Endodermal cell (in vitro differentiated cells): ENCODE data around the gene SSH2. TPM values are rescaled to one million over a fixed set of nuclear protein-coding genes. Genes with fewer than 3 reads are reported as not detected.

ENCODE experiments used
- DNase-seq: peaks from one replicate; pipeline ENCODE4 v3.0.0-alpha.2; 2017
- H3K27ac ChIP-seq: 2 replicates; pipeline ENCODE4 v1.5.1; 2013; ENCODE audit warnings: mild to moderate bottlenecking, low read depth, low read length, moderate library complexity
- H3K27me3 ChIP-seq: 2 replicates; pipeline ENCODE4 v1.6.1; 2013; ENCODE audit warnings: mild to moderate bottlenecking, low read length, moderate library complexity; ENCODE audit not compliant: insufficient read depth, control insufficient read depth, poor library complexity, severe bottlenecking
- H3K36me3 ChIP-seq: 2 replicates; pipeline ENCODE4 v1.7.0; 2013; ENCODE audit warnings: mild to moderate bottlenecking, low read length, moderate library complexity; ENCODE audit not compliant: control insufficient read depth, insufficient read depth
- H3K4me1 ChIP-seq: one replicate; pipeline ENCODE4 v1.7.0; 2013; ENCODE audit warnings: low read length; ENCODE audit not compliant: control insufficient read depth, insufficient read depth
- H3K4me3 ChIP-seq: 2 replicates; pipeline ENCODE4 v1.5.1; 2013; ENCODE audit warnings: mild to moderate bottlenecking, low read length, moderate library complexity
- H3K9ac ChIP-seq: 2 replicates; pipeline ENCODE4 v1.6.1; 2013; ENCODE audit warnings: mild to moderate bottlenecking, low read length, moderate library complexity; ENCODE audit not compliant: poor library complexity, severe bottlenecking; ENCODE audit errors: extremely low read depth
- H3K9me3 ChIP-seq: 2 replicates; pipeline ENCODE4 v1.6.1; 2013; ENCODE audit warnings: mild to moderate bottlenecking, low read length, moderate library complexity; ENCODE audit not compliant: control insufficient read depth
- H3K27ac Mint-ChIP-seq: 2 replicates; pipeline ENCODE4 v1.8.0; 2020; ENCODE audit warnings: mixed read lengths
- H3K27me3 Mint-ChIP-seq: 2 replicates; pipeline ENCODE4 v1.8.0; 2021; ENCODE audit warnings: mild to moderate bottlenecking, mixed read lengths; ENCODE audit not compliant: insufficient read depth
- H3K36me3 Mint-ChIP-seq: 2 replicates; pipeline ENCODE4 v1.8.0; 2020; ENCODE audit warnings: low read depth, mixed read lengths
- H3K4me1 Mint-ChIP-seq: 2 replicates; pipeline ENCODE4 v1.8.0; 2020; ENCODE audit warnings: mixed read lengths
- H3K4me3 Mint-ChIP-seq: 2 replicates; pipeline ENCODE4 v1.8.0; 2020; ENCODE audit warnings: mild to moderate bottlenecking, moderate library complexity, mixed read lengths
- H3K9me3 Mint-ChIP-seq: 2 replicates; pipeline ENCODE4 v1.8.0; 2020; ENCODE audit warnings: mild to moderate bottlenecking, mixed read lengths
- CTCF ChIP-seq: fragments of 200-600 bp; sonication (generic); conservative IDR thresholded peaks from 2 replicates; pipeline ENCODE4 v1.5.0; 2021; ENCODE audit warnings: antibody characterized with exemption, mild to moderate bottlenecking
- WGBS, 2 experiments: methylation state at CpG; one replicate each; pipeline versions ENCODE4 v1.1.5 to v1.1.7; 2013; ENCODE audit warnings: missing lambda C conversion rate in 2 of 2, mixed read lengths in 1 of 2; ENCODE audit not compliant: insufficient coverage in 1 of 2, insufficient read length in 1 of 2; 5-methylcytosine and 5-hydroxymethylcytosine counted together
- total RNA-seq, 2 donors: library from RNA; stranded (reverse); fragmentation: NEBNext Ultra II Directional in 1 of 2; extraction: Animal tissue kit (Norgen Biotek cat#: 25700) in 1 of 2; gene quantifications; 2 replicates in 1 of 2; 3 replicates in 1 of 2; pipeline ENCODE4 v1.2.1, GENCODE V29; 2021

Gene SSH2
- total RNA-seq, 2 donors from 2014 or later = 11.3 to 13.5 TPM

GRCh38 chr17:29661213-29661612 is 268.8 kb downstream of the SSH2 start:
- no peak overlapping the region for H3K4me3 Mint-ChIP-seq
- H3K36me3 ChIP-seq = no peaks in the 10 kb centered on the region
- peaks cover 7% of the 10 kb centered on the region for H3K36me3 Mint-ChIP-seq
- TF ChIP-seq CTCF = no peak
- no peaks in the 10 kb centered on the region for H3K27me3 Mint-ChIP-seq
- H3K27ac ChIP-seq = no peak overlapping the region
- no peaks in the 10 kb centered on the region for H3K9me3 ChIP-seq
- no peak overlapping the region for H3K4me3 ChIP-seq
- DNase-seq = no peak
- H3K4me1 Mint-ChIP-seq = peaks cover 5% of the 10 kb centered on the region
- H3K27ac Mint-ChIP-seq = no peak overlapping the region
- H3K4me1 ChIP-seq = no peaks in the 10 kb centered on the region
- 96% methylated on average over 2 of the region's 2 CpGs; no CpG with 5 or more reads in 1 of the 2 experiments for WGBS, 2 experiments
- no peaks in the 10 kb centered on the region for H3K9me3 Mint-ChIP-seq
- no peaks in the 10 kb centered on the region for H3K27me3 ChIP-seq
- no peak overlapping the region for H3K9ac ChIP-seq

GRCh38 chr17:29659155-29659554 is 270.9 kb downstream of the SSH2 start:
- no peak overlapping the region for H3K4me3 Mint-ChIP-seq
- no peak overlapping the region for H3K4me3 ChIP-seq
- no peak overlapping the region for H3K27ac Mint-ChIP-seq

DNA sequence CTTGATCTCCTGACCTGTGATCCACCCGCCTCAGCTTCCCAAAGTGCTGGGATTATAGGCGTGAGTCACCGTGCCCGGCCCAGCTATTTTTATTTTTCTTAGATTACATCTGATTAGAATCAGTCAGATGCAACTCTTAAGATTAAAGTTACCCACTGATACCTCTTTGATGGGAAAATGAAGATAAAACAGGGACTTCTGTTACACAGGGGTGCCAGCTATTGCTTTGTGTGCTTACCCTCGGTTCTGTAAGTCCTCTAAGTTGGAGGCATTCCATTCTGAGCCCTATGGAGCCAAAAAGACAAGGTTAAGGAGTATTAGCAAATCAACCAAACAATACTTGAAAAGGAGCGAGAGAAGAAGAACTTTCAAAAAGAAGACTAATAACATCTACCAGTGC is 274.7 kb downstream of the SSH2 start:
- Mint-ChIP-seq H3K36me3 (peaks cover under 1% of the 10 kb centered on the region), H3K9me3 (no peaks in the 10 kb centered on the region), H3K4me1 (peaks cover 1% of the 10 kb centered on the region), H3K27ac (no peak overlapping the region), H3K27me3 (no peaks in the 10 kb centered on the region), H3K4me3 (no peak overlapping the region)
- Histone ChIP-seq H3K36me3 (no peaks in the 10 kb centered on the region), H3K9me3 (no peaks in the 10 kb centered on the region), H3K9ac (no peak overlapping the region), H3K27me3 (no peaks in the 10 kb centered on the region), H3K27ac (no peak overlapping the region), H3K4me1 (no peaks in the 10 kb centered on the region), H3K4me3 (no peak overlapping the region)
- TF ChIP-seq CTCF = no peak
- 94 to 97% methylated on average over 5 to 6 of the region's 6 CpGs for WGBS, 2 experiments
- DNase-seq = no peak

More at GRCh38 chr17:29659155-29659554, 270.9 kb downstream of the SSH2 start:
- Histone ChIP-seq H3K27me3 (no peaks in the 10 kb centered on the region), H3K9me3 (no peaks in the 10 kb centered on the region), H3K27ac (no peak overlapping the region), H3K36me3 (no peaks in the 10 kb centered on the region), H3K4me1 (no peaks in the 10 kb centered on the region), H3K9ac (no peak overlapping the region)
- no peaks in the 10 kb centered on the region for H3K27me3 Mint-ChIP-seq
- no peak for TF ChIP-seq CTCF
- no peaks in the 10 kb centered on the region for H3K9me3 Mint-ChIP-seq
- 95 to 97% methylated on average over 2 of the region's 2 CpGs for WGBS, 2 experiments
- peaks cover 2% of the 10 kb centered on the region for H3K36me3 Mint-ChIP-seq
- peaks cover 7% of the 10 kb centered on the region for H3K4me1 Mint-ChIP-seq
- no peak for DNase-seq
